ENCODE results near the gene FAAP20. TPM values are rescaled to one million over a fixed set of nuclear protein-coding genes. Genes with fewer than 3 reads are reported as not detected.

Gene FAAP20
- total RNA-seq, 1 experiment from 2014 or later = 112 TPM

GRCh38 chr1:2175055-2175414 is 19.5 kb downstream of the FAAP20 start:
- ATAC-seq = no peak
- TF ChIP-seq, protein P1, sequence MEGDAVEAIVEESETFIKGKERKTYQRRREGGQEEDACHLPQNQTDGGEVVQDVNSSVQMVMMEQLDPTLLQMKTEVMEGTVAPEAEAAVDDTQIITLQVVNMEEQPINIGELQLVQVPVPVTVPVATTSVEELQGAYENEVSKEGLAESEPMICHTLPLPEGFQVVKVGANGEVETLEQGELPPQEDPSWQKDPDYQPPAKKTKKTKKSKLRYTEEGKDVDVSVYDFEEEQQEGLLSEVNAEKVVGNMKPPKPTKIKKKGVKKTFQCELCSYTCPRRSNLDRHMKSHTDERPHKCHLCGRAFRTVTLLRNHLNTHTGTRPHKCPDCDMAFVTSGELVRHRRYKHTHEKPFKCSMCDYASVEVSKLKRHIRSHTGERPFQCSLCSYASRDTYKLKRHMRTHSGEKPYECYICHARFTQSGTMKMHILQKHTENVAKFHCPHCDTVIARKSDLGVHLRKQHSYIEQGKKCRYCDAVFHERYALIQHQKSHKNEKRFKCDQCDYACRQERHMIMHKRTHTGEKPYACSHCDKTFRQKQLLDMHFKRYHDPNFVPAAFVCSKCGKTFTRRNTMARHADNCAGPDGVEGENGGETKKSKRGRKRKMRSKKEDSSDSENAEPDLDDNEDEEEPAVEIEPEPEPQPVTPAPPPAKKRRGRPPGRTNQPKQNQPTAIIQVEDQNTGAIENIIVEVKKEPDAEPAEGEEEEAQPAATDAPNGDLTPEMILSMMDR (IDR thresholded peaks at IDR 0.05 in 2 of 3, conservative IDR thresholded peaks at IDR 0.05 in 1 of 3; ENCODE audit: borderline replicate concordance in 1 of 3, insufficient read depth in 1 of 3, low read depth in 2 of 3, low read length in 2 of 3) = no peak
- TF ChIP-seq SP1 (IDR thresholded peaks at IDR 0.05; ENCODE audit: low read depth) (no peak), RAD21 (IDR thresholded peaks at IDR 0.05; ENCODE audit: low read depth) (no peak), SIN3A (IDR thresholded peaks at IDR 0.05; ENCODE audit: low read depth) (no peak), ATF3 (IDR thresholded peaks at IDR 0.05) (no peak), YY1 (IDR thresholded peaks at IDR 0.05; ENCODE audit: extremely low read depth, insufficient replicate concordance, low read depth, low read length) (no peak), ZFX (IDR thresholded peaks at IDR 0.05) (no peak), EZH2 (IDR thresholded peaks at IDR 0.05) (no peak), POLR2A (IDR thresholded peaks at IDR 0.05; ENCODE audit: borderline replicate concordance, extremely low read depth, insufficient read depth, insufficient read length) (no peak), SRF (IDR thresholded peaks at IDR 0.05; ENCODE audit: low read depth) (no peak), JUND (IDR thresholded peaks at IDR 0.05) (no peak), EGR1 (IDR thresholded peaks at IDR 0.05; ENCODE audit: low read depth) (no peak), ZNF274 (IDR thresholded peaks at IDR 0.05; ENCODE audit: low read depth, low read length) (no peak), CBX3 (IDR thresholded peaks at IDR 0.05; ENCODE audit: low read depth) (no peak), EZH2phosphoT487 (IDR thresholded peaks at IDR 0.05; ENCODE audit: borderline replicate concordance) (no peak), CEBPB (IDR thresholded peaks at IDR 0.05; ENCODE audit: low read depth) (no peak)
- TF ChIP-seq, protein P2, sequence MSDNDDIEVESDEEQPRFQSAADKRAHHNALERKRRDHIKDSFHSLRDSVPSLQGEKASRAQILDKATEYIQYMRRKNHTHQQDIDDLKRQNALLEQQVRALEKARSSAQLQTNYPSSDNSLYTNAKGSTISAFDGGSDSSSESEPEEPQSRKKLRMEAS (IDR thresholded peaks at IDR 0.05) = no peak
- TF ChIP-seq, protein P3, sequence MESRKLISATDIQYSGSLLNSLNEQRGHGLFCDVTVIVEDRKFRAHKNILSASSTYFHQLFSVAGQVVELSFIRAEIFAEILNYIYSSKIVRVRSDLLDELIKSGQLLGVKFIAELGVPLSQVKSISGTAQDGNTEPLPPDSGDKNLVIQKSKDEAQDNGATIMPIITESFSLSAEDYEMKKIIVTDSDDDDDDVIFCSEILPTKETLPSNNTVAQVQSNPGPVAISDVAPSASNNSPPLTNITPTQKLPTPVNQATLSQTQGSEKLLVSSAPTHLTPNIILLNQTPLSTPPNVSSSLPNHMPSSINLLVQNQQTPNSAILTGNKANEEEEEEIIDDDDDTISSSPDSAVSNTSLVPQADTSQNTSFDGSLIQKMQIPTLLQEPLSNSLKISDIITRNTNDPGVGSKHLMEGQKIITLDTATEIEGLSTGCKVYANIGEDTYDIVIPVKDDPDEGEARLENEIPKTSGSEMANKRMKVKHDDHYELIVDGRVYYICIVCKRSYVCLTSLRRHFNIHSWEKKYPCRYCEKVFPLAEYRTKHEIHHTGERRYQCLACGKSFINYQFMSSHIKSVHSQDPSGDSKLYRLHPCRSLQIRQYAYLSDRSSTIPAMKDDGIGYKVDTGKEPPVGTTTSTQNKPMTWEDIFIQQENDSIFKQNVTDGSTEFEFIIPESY (IDR thresholded peaks at IDR 0.05; ENCODE audit: extremely low read depth, insufficient replicate concordance, low read length) = no peak
- TF ChIP-seq, protein P4, sequence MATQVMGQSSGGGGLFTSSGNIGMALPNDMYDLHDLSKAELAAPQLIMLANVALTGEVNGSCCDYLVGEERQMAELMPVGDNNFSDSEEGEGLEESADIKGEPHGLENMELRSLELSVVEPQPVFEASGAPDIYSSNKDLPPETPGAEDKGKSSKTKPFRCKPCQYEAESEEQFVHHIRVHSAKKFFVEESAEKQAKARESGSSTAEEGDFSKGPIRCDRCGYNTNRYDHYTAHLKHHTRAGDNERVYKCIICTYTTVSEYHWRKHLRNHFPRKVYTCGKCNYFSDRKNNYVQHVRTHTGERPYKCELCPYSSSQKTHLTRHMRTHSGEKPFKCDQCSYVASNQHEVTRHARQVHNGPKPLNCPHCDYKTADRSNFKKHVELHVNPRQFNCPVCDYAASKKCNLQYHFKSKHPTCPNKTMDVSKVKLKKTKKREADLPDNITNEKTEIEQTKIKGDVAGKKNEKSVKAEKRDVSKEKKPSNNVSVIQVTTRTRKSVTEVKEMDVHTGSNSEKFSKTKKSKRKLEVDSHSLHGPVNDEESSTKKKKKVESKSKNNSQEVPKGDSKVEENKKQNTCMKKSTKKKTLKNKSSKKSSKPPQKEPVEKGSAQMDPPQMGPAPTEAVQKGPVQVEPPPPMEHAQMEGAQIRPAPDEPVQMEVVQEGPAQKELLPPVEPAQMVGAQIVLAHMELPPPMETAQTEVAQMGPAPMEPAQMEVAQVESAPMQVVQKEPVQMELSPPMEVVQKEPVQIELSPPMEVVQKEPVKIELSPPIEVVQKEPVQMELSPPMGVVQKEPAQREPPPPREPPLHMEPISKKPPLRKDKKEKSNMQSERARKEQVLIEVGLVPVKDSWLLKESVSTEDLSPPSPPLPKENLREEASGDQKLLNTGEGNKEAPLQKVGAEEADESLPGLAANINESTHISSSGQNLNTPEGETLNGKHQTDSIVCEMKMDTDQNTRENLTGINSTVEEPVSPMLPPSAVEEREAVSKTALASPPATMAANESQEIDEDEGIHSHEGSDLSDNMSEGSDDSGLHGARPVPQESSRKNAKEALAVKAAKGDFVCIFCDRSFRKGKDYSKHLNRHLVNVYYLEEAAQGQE (IDR thresholded peaks at IDR 0.05; ENCODE audit: low read depth) = no peak
- ChIA-PET POLR2A (no interaction called here), CTCF (interaction anchor here (0.9 to 1.9 kb wide), 8 partner anchors 9 to 217 kb away, joined by 3 to 27 read pairs (median 8); partner anchors contain the start of genes FAAP20, MORN1 and RER1), RAD21 (ENCODE audit: low non-redundant PET in 1 of 2, low total read pairs in 2 of 2, uncharacterized antibody in 2 of 2, unreplicated experiment in 2 of 2) (no interaction called here)
- Histone ChIP-seq H3K9ac (ENCODE audit: low read length) (no peak overlapping the region), H3K9me2 (ENCODE audit: insufficient read depth) (no peaks in the 10 kb centered on the region), H3K9me3 (ENCODE audit: control insufficient read depth in 1 of 2, insufficient read depth in 1 of 2, low read depth in 1 of 2, low read length in 2 of 2) (no peaks in the 10 kb centered on the region), H4K20me1 (ENCODE audit: insufficient read depth) (no peaks in the 10 kb centered on the region), H3K4me1 (ENCODE audit: control insufficient read depth in 1 of 2, insufficient read depth in 2 of 2, low read length in 2 of 2) (peaks cover 0 to 8% of the 10 kb centered on the region in 2 experiments; a peak in 1 of 4 replicates), H3K36me3 (ENCODE audit: control insufficient read depth in 1 of 2, insufficient read depth in 2 of 2, low read length in 2 of 2) (no peaks in the 10 kb centered on the region), H2AFZ (ENCODE audit: low read depth, low read length, poor library complexity, severe bottlenecking) (no peak overlapping the region), H3K4me3 (replicated peaks in 1 of 2; ENCODE audit: low read depth in 1 of 2, low read length in 2 of 2) (no peak overlapping the region), H3K27ac (ENCODE audit: low read depth, low read length) (no peak overlapping the region), H3K27me3 (ENCODE audit: insufficient read depth, low read length) (no peaks in the 10 kb centered on the region), H3K4me2 (ENCODE audit: low read length) (no peak overlapping the region), H3K79me2 (ENCODE audit: insufficient read depth, low read length) (no peaks in the 10 kb centered on the region)
- no peak for DNase-seq (ENCODE audit: low read depth, low spot score)
- intact Hi-C loops (cut with micrococcal nuclease) = loop anchor here (2.0 kb wide), 1 partner anchor 34 kb away; no protein-coding TSS in a partner anchor
- BruUV-seq (replicated peaks) = no TSS peak
